H1 (cell line): ENCODE data around the gene SAMD14. TPM values are rescaled to one million over a fixed set of nuclear protein-coding genes. Genes with fewer than 3 reads are reported as not detected.

Source experiments
- CTCF ChIA-PET: fragments of 300-600 bp; sonication (Branson Sonifier 250); formaldehyde crosslinking; loops from one replicate; lab custom pipeline; 2021; ENCODE audit not compliant: partially characterized antibody; lab: Charles Lee
- POLR2A ChIA-PET: fragments of 300-600 bp; sonication (Branson Sonifier 250); formaldehyde crosslinking; loops from one replicate; lab custom pipeline; 2021; ENCODE audit warnings: inconsistent platforms; ENCODE audit not compliant: partially characterized antibody; lab: Charles Lee
- DNase-seq, 2 experiments: peaks; one replicate each; pipeline versions ENCODE4 v3.0.0 to v3.0.0-alpha.2; 2010 to 2022; ENCODE audit warnings: low spot score in 2 of 2, low read depth in 1 of 2, mixed read lengths in 1 of 2
- FAIRE-seq: peaks from 2 replicates; lab custom pipeline; 2011; peaks lifted over from hg19 to GRCh38; lab: Jason Lieb, UNC
- H2AFZ ChIP-seq: 2 replicates; pipeline ENCODE4 v1.8.1; 2012; ENCODE audit warnings: low read length, inconsistent platforms
- H2AK5ac ChIP-seq: 2 replicates; pipeline ENCODE4 v1.6.1; 2013; ENCODE audit warnings: low read depth, low read length
- H2BK120ac ChIP-seq: replicated peaks from 2 replicates; pipeline ENCODE3; 2013; ENCODE audit warnings: low read depth, low read length, inconsistent platforms
- H2BK12ac ChIP-seq: 2 replicates; pipeline ENCODE4 v1.6.1; 2013; ENCODE audit warnings: low read depth, low read length
- H2BK15ac ChIP-seq: 2 replicates; pipeline ENCODE4 v1.6.1; 2013; ENCODE audit warnings: low read length
- H2BK20ac ChIP-seq: 2 replicates; pipeline ENCODE4 v1.6.1; 2013; ENCODE audit warnings: low read length
- H2BK5ac ChIP-seq: 2 replicates; pipeline ENCODE4 v1.6.1; 2013; ENCODE audit warnings: low read depth, low read length
- H3K14ac ChIP-seq: 2 replicates; pipeline ENCODE4 v1.6.1; 2013; ENCODE audit warnings: inconsistent platforms; ENCODE audit not compliant: insufficient read length
- H3K18ac ChIP-seq: 2 replicates; pipeline ENCODE4 v1.6.1; 2013; ENCODE audit warnings: low read length; ENCODE audit errors: extremely low read depth
- H3K23ac ChIP-seq: 2 replicates; pipeline ENCODE4 v1.6.1; 2013; ENCODE audit warnings: inconsistent platforms; ENCODE audit not compliant: insufficient read length
- H3K23me2 ChIP-seq: 2 replicates; pipeline ENCODE4 v1.6.1; 2013; ENCODE audit warnings: low read depth, low read length
- H3K27ac ChIP-seq: 2 replicates; pipeline ENCODE4 v1.6.1; 2011; ENCODE audit warnings: low read depth, low read length, inconsistent platforms
- H3K27me3 ChIP-seq, 4 experiments: replicated peaks in 1 of 4; 1 replicate in 1 of 4; 2 replicates in 3 of 4; pipeline versions ENCODE4 v1.6.1 to v1.8.1; 2011 to 2013; ENCODE audit warnings: low read length in 3 of 4, mild to moderate bottlenecking in 3 of 4, inconsistent platforms in 2 of 4, mixed read lengths in 2 of 4, moderate library complexity in 1 of 4; ENCODE audit not compliant: control insufficient read depth in 3 of 4, insufficient read depth in 3 of 4; ENCODE audit errors: extremely low read depth in 1 of 4
- H3K36me3 ChIP-seq, 4 experiments: 2 replicates each; pipeline versions ENCODE4 v1.6.1 to v1.8.1; 2011 to 2013; ENCODE audit warnings: mild to moderate bottlenecking in 4 of 4, low read length in 3 of 4, moderate library complexity in 2 of 4, control low read depth in 1 of 4, inconsistent platforms in 1 of 4; ENCODE audit not compliant: insufficient read depth in 4 of 4, control insufficient read depth in 2 of 4
- H3K4ac ChIP-seq: replicated peaks from 2 replicates; pipeline ENCODE3; 2013; ENCODE audit warnings: low read length, low read depth, mixed read lengths, inconsistent platforms; ENCODE audit not compliant: insufficient read length
- H3K4me1 ChIP-seq, 4 experiments: replicated peaks in 1 of 4; 1 replicate in 1 of 4; 2 replicates in 3 of 4; pipeline versions ENCODE4 v1.6.1 to v1.8.1; 2011 to 2013; ENCODE audit warnings: low read length in 3 of 4, inconsistent platforms in 2 of 4, mixed read lengths in 1 of 4; ENCODE audit not compliant: insufficient read depth in 4 of 4, control insufficient read depth in 3 of 4
- H3K4me2 ChIP-seq, 2 experiments: 2 replicates each; pipeline versions ENCODE4 v1.6.1 to v1.8.1; 2011 to 2013; ENCODE audit warnings: low read depth in 2 of 2, low read length in 2 of 2, control low read depth in 1 of 2, inconsistent platforms in 1 of 2, mild to moderate bottlenecking in 1 of 2; ENCODE audit not compliant: insufficient read depth in 1 of 2
- H3K4me3 ChIP-seq, 4 experiments: fragments of 200-600, 300-600 bp in 1 of 4; sonication (generic), shearing (Covaris generic), sonication (Bioruptor Twin) in 1 of 4; 2 replicates each; pipeline versions ENCODE4 v1.5.1 to v1.8.1; 2011 to 2016; ENCODE audit warnings: low read length in 4 of 4, low read depth in 3 of 4, control low read depth in 2 of 4, inconsistent platforms in 2 of 4, mild to moderate bottlenecking in 2 of 4, mixed read lengths in 1 of 4, moderate library complexity in 1 of 4; ENCODE audit not compliant: insufficient read depth in 2 of 4; ENCODE audit errors: extremely low read depth in 1 of 4
- H3K56ac ChIP-seq: replicated peaks from 2 replicates; pipeline ENCODE3; 2013; ENCODE audit warnings: low read depth, mild to moderate bottlenecking, mixed read lengths, low read length, inconsistent platforms; ENCODE audit not compliant: insufficient read length
- H3K79me1 ChIP-seq: 2 replicates; pipeline ENCODE4 v1.6.1; 2013; ENCODE audit warnings: low read depth, low read length, control low read depth
- H3K79me2 ChIP-seq, 2 experiments: 2 replicates each; pipeline versions ENCODE4 v1.6.1 to v1.8.1; 2012 to 2013; ENCODE audit warnings: low read length in 2 of 2, mild to moderate bottlenecking in 2 of 2, inconsistent platforms in 1 of 2; ENCODE audit not compliant: insufficient read depth in 2 of 2, control insufficient read depth in 1 of 2
- H3K9ac ChIP-seq, 4 experiments: replicated peaks in 1 of 4; 1 replicate in 1 of 4; 2 replicates in 3 of 4; pipeline versions ENCODE4 v1.6.1 to v1.8.1; 2011 to 2013; ENCODE audit warnings: low read depth in 3 of 4, low read length in 3 of 4, control low read depth in 2 of 4, mild to moderate bottlenecking in 2 of 4, moderate library complexity in 2 of 4, inconsistent platforms in 1 of 4; ENCODE audit errors: extremely low read depth in 1 of 4
- H3K9me3 ChIP-seq, 2 experiments: 2 replicates each; pipeline versions ENCODE4 v1.6.1 to v1.8.1; 2012 to 2013; ENCODE audit warnings: mild to moderate bottlenecking in 2 of 2, moderate library complexity in 2 of 2, control low read depth in 1 of 2, inconsistent platforms in 1 of 2, low read depth in 1 of 2, low read length in 1 of 2, mixed read lengths in 1 of 2; ENCODE audit not compliant: insufficient read depth in 2 of 2
- H4K20me1 ChIP-seq, 2 experiments: replicated peaks in 1 of 2; 2 replicates each; pipeline versions ENCODE3 to v1.8.1; 2011 to 2013; ENCODE audit warnings: inconsistent platforms in 2 of 2, low read length in 2 of 2, mild to moderate bottlenecking in 1 of 2; ENCODE audit not compliant: insufficient read depth in 2 of 2, control insufficient read depth in 1 of 2
- H4K5ac ChIP-seq: 2 replicates; pipeline ENCODE4 v1.6.1; 2013; ENCODE audit warnings: low read length, low read depth, mixed read lengths, inconsistent platforms; ENCODE audit not compliant: insufficient read length
- H4K8ac ChIP-seq: 2 replicates; pipeline ENCODE4 v1.8.0; 2013; ENCODE audit warnings: mild to moderate bottlenecking, moderate library complexity, low read length, inconsistent platforms; ENCODE audit not compliant: insufficient read depth; ENCODE audit errors: extremely low read depth
- H4K91ac ChIP-seq: replicated peaks from 2 replicates; pipeline ENCODE3; 2013; ENCODE audit warnings: low read length, mixed read lengths, inconsistent platforms; ENCODE audit not compliant: insufficient read length
- EP300 ChIP-seq, 2 experiments: IDR thresholded peaks; 1 replicate in 1 of 2; 2 replicates in 1 of 2; pipeline ENCODE4 v1.6.1; 2011 to 2012; ENCODE audit warnings: low read depth in 2 of 2, low read length in 2 of 2, mild to moderate bottlenecking in 2 of 2, borderline replicate concordance in 1 of 2, inconsistent platforms in 1 of 2, moderate library complexity in 1 of 2
- RBBP5 ChIP-seq: IDR thresholded peaks from 2 replicates; pipeline ENCODE4 v1.7.1; 2012; ENCODE audit warnings: low read depth, mild to moderate bottlenecking, inconsistent platforms, low read length, moderate library complexity, borderline replicate concordance
- SRF ChIP-seq: IDR thresholded peaks from 2 replicates; pipeline ENCODE4 v1.6.1; 2011; ENCODE audit warnings: mild to moderate bottlenecking, low read depth, low read length, moderate library complexity
- TAF1 ChIP-seq: IDR thresholded peaks from 2 replicates; pipeline ENCODE4 v1.6.1; 2011; ENCODE audit warnings: mild to moderate bottlenecking, low read depth, low read length
- TAF7 ChIP-seq: optimal IDR thresholded peaks from 2 replicates; pipeline ENCODE3; 2011; ENCODE audit warnings: low read depth, mild to moderate bottlenecking, inconsistent platforms, low read length, moderate library complexity, borderline replicate concordance
- WGBS, 2 experiments: shearing (Covaris generic) in 1 of 2; methylation state at CpG; one replicate each; pipeline versions ENCODE4 v1.1.6 to v1.1.7; 2013 to 2015; ENCODE audit warnings: low lambda C conversion rate in 2 of 2, mixed read lengths in 2 of 2, inconsistent platforms in 1 of 2, low coverage in 1 of 2, missing lambda C conversion rate in 1 of 2; ENCODE audit not compliant: insufficient replicate concordance in 2 of 2, insufficient coverage in 1 of 2, insufficient read length in 1 of 2; ENCODE audit errors: extremely low coverage in 1 of 2, missing lambda C conversion rate in 1 of 2; 5-methylcytosine and 5-hydroxymethylcytosine counted together
- polyA plus RNA-seq, 7 experiments: library from polyadenylated mRNA; depleted of rRNA in 3 of 7; stranded (reverse) in 5 of 7; unstranded in 2 of 7; fragments of >200 nt in 5 of 7; fragments of 200-250 nt in 2 of 7; gene quantifications; 1 replicate in 5 of 7; 2 replicates in 1 of 7; 4 replicates in 1 of 7; pipeline versions ENCODE4 v1.2.1 to v1.2.3, GENCODE V29; 2011 to 2013; ENCODE audit warnings: missing spikeins in 2 of 7, mixed read lengths in 2 of 7
- total RNA-seq: library from RNA; stranded (reverse); fragmentation: NEBNext Ultra II Directional; extraction: Animal tissue kit (Norgen Biotek cat#: 25700); gene quantifications from 2 replicates; pipeline ENCODE4 v1.2.1, GENCODE V29; 2021
- TF ChIP-seq, protein P1 (sequence below), 3 experiments: IDR thresholded peaks; 1 replicate in 2 of 3; 2 replicates in 1 of 3; pipeline versions ENCODE4 v1.5.1 to v1.6.1; 2011; ENCODE audit warnings: low read length in 3 of 3, mild to moderate bottlenecking in 3 of 3, inconsistent platforms in 2 of 3, low read depth in 1 of 3, moderate library complexity in 1 of 3; ENCODE audit not compliant: insufficient read depth in 1 of 3; ENCODE audit errors: control extremely low read depth in 1 of 3
- TF ChIP-seq, protein P2 (sequence below): IDR thresholded peaks from 2 replicates; pipeline ENCODE4 v1.6.1; 2012; ENCODE audit warnings: low read length, inconsistent platforms

The SAMD14 gene
- total and polyA plus RNA-seq, 2 of the 8 experiments (the other 6 are each of a cell fraction or from before 2014, with no cell fraction given): 5.7 to 5.8 TPM

DNA sequence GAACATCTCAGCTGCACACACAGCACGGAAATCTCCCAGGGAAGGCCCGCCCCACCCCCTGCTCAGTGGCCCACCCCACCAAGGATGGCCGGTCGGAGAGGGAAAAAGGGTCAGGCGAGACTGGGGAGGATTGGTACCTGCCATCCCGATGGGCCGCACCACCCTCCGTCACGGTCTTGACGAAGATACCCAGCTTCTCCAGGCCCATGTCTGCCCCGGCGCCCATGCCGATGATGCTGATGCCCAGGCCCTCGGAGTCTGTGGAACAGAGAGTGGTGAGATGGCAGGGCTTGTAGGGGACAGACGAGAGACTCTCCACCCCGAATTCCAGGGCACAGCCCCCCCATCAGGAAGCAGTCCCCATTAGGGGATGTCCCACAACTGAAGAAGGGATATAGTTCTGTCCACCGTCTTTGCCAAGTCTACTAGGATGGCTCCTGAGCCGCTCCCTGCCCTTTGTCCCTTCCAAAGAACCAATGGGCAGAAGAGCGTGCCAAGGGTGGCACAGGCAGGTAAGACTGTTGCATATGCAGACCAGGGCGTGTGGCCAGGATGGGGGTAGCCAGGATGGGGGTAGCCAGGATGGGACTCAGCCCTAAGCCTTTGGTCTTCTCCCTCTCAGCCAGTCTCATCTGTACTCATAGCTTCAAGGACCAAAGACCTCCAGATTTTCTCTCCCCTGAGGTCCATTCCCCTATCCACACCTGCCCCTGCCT lies 13.7 kb upstream of the SAMD14 start:
- DNase-seq (no peak), FAIRE-seq (no peak)
- H3K9me3 ChIP-seq: no peaks in the 10 kb centered on the region
- H3K14ac ChIP-seq: no peak overlapping the region
- no peak overlapping the region for H3K56ac ChIP-seq
- no peak overlapping the region for H3K4me3 ChIP-seq
- no peak overlapping the region for H4K91ac ChIP-seq
- H2BK15ac ChIP-seq: no peak overlapping the region
- peaks cover 8% of the 10 kb centered on the region for H3K79me1 ChIP-seq
- ChIA-PET CTCF (interaction anchor here (2.6 to 21.6 kb wide), 6 partner anchors 5 to 153 kb away, joined by 8 to 299 read pairs (median 82); partner anchors contain the start of genes PPP1R9B, SAMD14 and SGCA), POLR2A (interaction anchor here (1.4 kb wide), 1 partner anchor 17 kb away, joined by 4 read pairs; no protein-coding TSS in a partner anchor)
- H4K5ac ChIP-seq: no peak overlapping the region
- peaks cover 0 to 29% (median 11%) of the 10 kb centered on the region in 4 experiments; a peak in 6 of 7 replicates for H3K4me1 ChIP-seq
- no peaks in the 10 kb centered on the region for H3K27me3 ChIP-seq
- no peak overlapping the region for H3K9ac ChIP-seq
- no peaks in the 10 kb centered on the region; a peak in 1 of 4 replicates for H3K79me2 ChIP-seq
- H3K23me2 ChIP-seq: peaks cover 2% of the 10 kb centered on the region; the same call in 1 of the 2 replicates
- no peak overlapping the region for H4K8ac ChIP-seq
- H2BK12ac ChIP-seq: no peak overlapping the region
- H2AK5ac ChIP-seq: no peak overlapping the region
- no peak overlapping the region for H3K4ac ChIP-seq
- 96% methylated on average over 10 of the region's 20 CpGs; no CpG with 5 or more reads in 1 of the 2 experiments for WGBS, 2 experiments
- H3K36me3 ChIP-seq: peaks cover 0 to 13% (median 7%) of the 10 kb centered on the region in 4 experiments; a peak in 5 of 8 replicates
- peaks cover 12 to 16% of the 10 kb centered on the region in 2 experiments for H4K20me1 ChIP-seq
- H3K4me2 ChIP-seq: no peak overlapping the region
- H2BK5ac ChIP-seq: no peak overlapping the region
- H3K23ac ChIP-seq: no peak overlapping the region
- no peak overlapping the region for H2BK20ac ChIP-seq
- H3K27ac ChIP-seq: no peak overlapping the region
- no peak overlapping the region for H2BK120ac ChIP-seq
- H2AFZ ChIP-seq: no peak overlapping the region
- H3K18ac ChIP-seq: no peak overlapping the region
- TF ChIP-seq RBBP5 (no peak), TAF7 (no peak), EP300 (IDR thresholded peaks at IDR 0.05; ENCODE audit: borderline replicate concordance in 1 of 2, low read depth in 2 of 2, low read length in 2 of 2) (no peak), TAF1 (no peak), SRF (no peak)
- TF ChIP-seq, protein P1, sequence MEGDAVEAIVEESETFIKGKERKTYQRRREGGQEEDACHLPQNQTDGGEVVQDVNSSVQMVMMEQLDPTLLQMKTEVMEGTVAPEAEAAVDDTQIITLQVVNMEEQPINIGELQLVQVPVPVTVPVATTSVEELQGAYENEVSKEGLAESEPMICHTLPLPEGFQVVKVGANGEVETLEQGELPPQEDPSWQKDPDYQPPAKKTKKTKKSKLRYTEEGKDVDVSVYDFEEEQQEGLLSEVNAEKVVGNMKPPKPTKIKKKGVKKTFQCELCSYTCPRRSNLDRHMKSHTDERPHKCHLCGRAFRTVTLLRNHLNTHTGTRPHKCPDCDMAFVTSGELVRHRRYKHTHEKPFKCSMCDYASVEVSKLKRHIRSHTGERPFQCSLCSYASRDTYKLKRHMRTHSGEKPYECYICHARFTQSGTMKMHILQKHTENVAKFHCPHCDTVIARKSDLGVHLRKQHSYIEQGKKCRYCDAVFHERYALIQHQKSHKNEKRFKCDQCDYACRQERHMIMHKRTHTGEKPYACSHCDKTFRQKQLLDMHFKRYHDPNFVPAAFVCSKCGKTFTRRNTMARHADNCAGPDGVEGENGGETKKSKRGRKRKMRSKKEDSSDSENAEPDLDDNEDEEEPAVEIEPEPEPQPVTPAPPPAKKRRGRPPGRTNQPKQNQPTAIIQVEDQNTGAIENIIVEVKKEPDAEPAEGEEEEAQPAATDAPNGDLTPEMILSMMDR (IDR thresholded peaks at IDR 0.05; ENCODE audit: control extremely low read depth in 1 of 3, insufficient read depth in 1 of 3, low read depth in 1 of 3, low read length in 3 of 3): no peak
- TF ChIP-seq, protein P2, sequence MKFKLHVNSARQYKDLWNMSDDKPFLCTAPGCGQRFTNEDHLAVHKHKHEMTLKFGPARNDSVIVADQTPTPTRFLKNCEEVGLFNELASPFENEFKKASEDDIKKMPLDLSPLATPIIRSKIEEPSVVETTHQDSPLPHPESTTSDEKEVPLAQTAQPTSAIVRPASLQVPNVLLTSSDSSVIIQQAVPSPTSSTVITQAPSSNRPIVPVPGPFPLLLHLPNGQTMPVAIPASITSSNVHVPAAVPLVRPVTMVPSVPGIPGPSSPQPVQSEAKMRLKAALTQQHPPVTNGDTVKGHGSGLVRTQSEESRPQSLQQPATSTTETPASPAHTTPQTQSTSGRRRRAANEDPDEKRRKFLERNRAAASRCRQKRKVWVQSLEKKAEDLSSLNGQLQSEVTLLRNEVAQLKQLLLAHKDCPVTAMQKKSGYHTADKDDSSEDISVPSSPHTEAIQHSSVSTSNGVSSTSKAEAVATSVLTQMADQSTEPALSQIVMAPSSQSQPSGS: no peak
